HCT116 (cell line): ENCODE results near the gene MALSU1. TPM values are rescaled to one million over a fixed set of nuclear protein-coding genes. Genes with fewer than 3 reads are reported as not detected.

Experiments used
- ATAC-seq: fragments of 200-7000 bp; cut with Tn5 transposase; 2 replicates; pipeline ENCODE4 v1.9.1; 2020; ENCODE audit warnings: mild to moderate bottlenecking, moderate library complexity
- BruUV-seq: library from RNA; stranded (reverse); fragments of 400-500 nt; replicated peaks from 2 replicates; lab custom pipeline; 2021; lab: Mats Ljungman, UMichigan
- CTCF ChIA-PET: fragments of 300-600 bp; sonication (Branson Sonifier 250); formaldehyde crosslinking; loops from one replicate; lab custom pipeline; 2021; ENCODE audit warnings: antibody characterized with exemption; lab: Charles Lee
- POLR2A ChIA-PET: fragments of 300-600, 350-600 bp; sonication (Branson Sonifier 250); formaldehyde crosslinking; loops from one replicate; lab custom pipeline; 2021; ENCODE audit warnings: antibody characterized with exemption; lab: Charles Lee
- RAD21 ChIA-PET, 2 experiments: fragments of 300-600 bp; sonication (Branson Sonifier 250); formaldehyde crosslinking; loops; one replicate each; lab custom pipeline; 2023; ENCODE audit warnings: low total read pairs in 2 of 2; ENCODE audit not compliant: uncharacterized antibody in 2 of 2, unreplicated experiment in 2 of 2, low non-redundant PET in 1 of 2; lab: Charles Lee
- DNase-seq: peaks from one replicate; pipeline ENCODE4 v3.0.0-alpha.2; 2010; ENCODE audit warnings: low read depth, low spot score
- H2AFZ ChIP-seq: fragments of 200-600 bp; shearing (Covaris generic), sonication (generic); 2 replicates; pipeline ENCODE4 v1.6.1; 2017; ENCODE audit warnings: low read depth, mixed run types, mixed read lengths, antibody characterized with exemption, low read length; ENCODE audit not compliant: poor library complexity, severe bottlenecking
- H3K27ac ChIP-seq: 2 replicates; pipeline ENCODE4 v1.5.1; 2012; ENCODE audit warnings: low read depth, low read length
- H3K27me3 ChIP-seq: fragments of 200-600 bp; sonication (generic); 2 replicates; pipeline ENCODE4 v1.6.1; 2016; ENCODE audit warnings: mixed run types, low read length, mixed read lengths; ENCODE audit not compliant: insufficient read depth
- H3K36me3 ChIP-seq, 2 experiments: fragments of 200-500 bp in 1 of 2; fragments of 200-600 bp in 1 of 2; sonication (Bioruptor generic) in 1 of 2; sonication (generic) in 1 of 2; 2 replicates each; pipeline versions ENCODE4 v1.5.1 to v1.6.1; 2014 to 2016; ENCODE audit warnings: low read length in 2 of 2, inconsistent platforms in 1 of 2, mixed read lengths in 1 of 2, mixed run types in 1 of 2; ENCODE audit not compliant: insufficient read depth in 2 of 2, control insufficient read depth in 1 of 2
- H3K4me1 ChIP-seq, 2 experiments: fragments of 200-600 bp in 1 of 2; sonication (generic) in 1 of 2; 2 replicates each; pipeline versions ENCODE4 v1.5.1 to v1.6.1; 2012 to 2017; ENCODE audit warnings: low read length in 2 of 2, inconsistent platforms in 1 of 2, mild to moderate bottlenecking in 1 of 2, mixed read lengths in 1 of 2, mixed run types in 1 of 2, moderate library complexity in 1 of 2; ENCODE audit not compliant: insufficient read depth in 2 of 2, control insufficient read depth in 1 of 2
- H3K4me2 ChIP-seq: fragments of 200-600 bp; sonication (generic); 2 replicates; pipeline ENCODE4 v1.6.1; 2017; ENCODE audit warnings: mixed run types, low read length, mixed read lengths
- H3K4me3 ChIP-seq, 2 experiments: fragments of 200-600 bp in 1 of 2; sonication (generic) in 1 of 2; replicated peaks in 1 of 2; 2 replicates each; pipeline ENCODE4 v1.5.1; 2011 to 2016; ENCODE audit warnings: low read length in 2 of 2, control low read depth in 1 of 2, low read depth in 1 of 2, mild to moderate bottlenecking in 1 of 2, mixed read lengths in 1 of 2, mixed run types in 1 of 2
- H3K79me2 ChIP-seq: fragments of 200-600 bp; sonication (generic); 2 replicates; pipeline ENCODE4 v1.6.1; 2017; ENCODE audit warnings: mild to moderate bottlenecking, mixed run types, low read length, moderate library complexity, mixed read lengths; ENCODE audit not compliant: insufficient read depth
- H3K9ac ChIP-seq: fragments of 200-600 bp; sonication (generic); 2 replicates; pipeline ENCODE4 v1.6.1; 2016; ENCODE audit warnings: low read length, mixed read lengths
- H3K9me2 ChIP-seq: fragments of 200-600 bp; sonication (generic), shearing (Covaris generic); 2 replicates; pipeline ENCODE4 v1.6.1; 2017; ENCODE audit warnings: mixed run types, mild to moderate bottlenecking, moderate library complexity; ENCODE audit not compliant: insufficient read depth
- H3K9me3 ChIP-seq, 2 experiments: fragments of 200-500 bp in 1 of 2; fragments of 200-600 bp in 1 of 2; sonication (Bioruptor generic) in 1 of 2; sonication (generic) in 1 of 2; 2 replicates each; pipeline ENCODE4 v1.6.1; 2014 to 2017; ENCODE audit warnings: low read length in 2 of 2, mixed read lengths in 2 of 2, inconsistent platforms in 1 of 2, low read depth in 1 of 2, mild to moderate bottlenecking in 1 of 2, mixed run types in 1 of 2, moderate library complexity in 1 of 2; ENCODE audit not compliant: control insufficient read depth in 1 of 2, insufficient read depth in 1 of 2
- H4K20me1 ChIP-seq: fragments of 200-600 bp; sonication (generic), shearing (Covaris generic); 2 replicates; pipeline ENCODE4 v1.6.1; 2017; ENCODE audit warnings: mixed run types, mild to moderate bottlenecking, moderate library complexity; ENCODE audit not compliant: insufficient read depth
- EZH2 ChIP-seq: fragments of 200-600 bp; sonication (generic); IDR thresholded peaks from 2 replicates; pipeline ENCODE4 v1.6.1; 2017; ENCODE audit warnings: antibody characterized with exemption, mixed run types
- EZH2phosphoT487 ChIP-seq: fragments of 200-600 bp; IDR thresholded peaks from 2 replicates; pipeline ENCODE4 v1.6.1; 2018; ENCODE audit warnings: antibody characterized with exemption, borderline replicate concordance
- FOSL1 ChIP-seq: IDR thresholded peaks from 2 replicates; pipeline ENCODE4 v1.6.1; 2012; ENCODE audit warnings: low read depth
- MAX ChIP-seq: IDR thresholded peaks from 2 replicates; pipeline ENCODE4 v1.6.1; 2012
- POLR2A ChIP-seq: IDR thresholded peaks from 2 replicates; pipeline ENCODE4 v1.7.0; 2011; ENCODE audit warnings: borderline replicate concordance; ENCODE audit not compliant: insufficient read depth, insufficient read length; ENCODE audit errors: extremely low read depth
- POLR2AphosphoS5 ChIP-seq: IDR thresholded peaks from 2 replicates; pipeline ENCODE4 v1.6.1; 2011; ENCODE audit warnings: mild to moderate bottlenecking, low read depth, low read length, moderate library complexity
- REST ChIP-seq: IDR thresholded peaks from 2 replicates; pipeline ENCODE4 v1.6.1; 2012; ENCODE audit warnings: low read depth
- SIN3A ChIP-seq: IDR thresholded peaks from 2 replicates; pipeline ENCODE4 v1.6.1; 2012; ENCODE audit warnings: low read depth
- SRF ChIP-seq: IDR thresholded peaks from 2 replicates; pipeline ENCODE4 v1.6.1; 2012; ENCODE audit warnings: low read depth
- YY1 ChIP-seq: IDR thresholded peaks from 2 replicates; pipeline ENCODE4 v1.6.1; 2011; ENCODE audit warnings: low read length, low read depth, moderate library complexity, mild to moderate bottlenecking; ENCODE audit not compliant: insufficient replicate concordance; ENCODE audit errors: extremely low read depth
- ZNF274 ChIP-seq: fragments of 200-500 bp; sonication (Bioruptor generic); IDR thresholded peaks from 2 replicates; pipeline ENCODE4 v1.6.1; 2014; ENCODE audit warnings: mild to moderate bottlenecking, low read depth, low read length, inconsistent platforms
- intact Hi-C: fragments of 100-400 bp; cut with micrococcal nuclease; formaldehyde crosslinking; loops from 2 replicates; pipeline ENCODE4 v1.10.0; 2022
- total RNA-seq: library from RNA; stranded (reverse); gene quantifications from one replicate; pipeline ENCODE4 v1.2.1, GENCODE V29; 2021; ENCODE audit not compliant: unreplicated experiment
- TF ChIP-seq, protein P1 (sequence below): IDR thresholded peaks from 2 replicates; pipeline ENCODE4 v1.6.1; 2011; ENCODE audit warnings: mild to moderate bottlenecking, low read length, moderate library complexity; ENCODE audit not compliant: insufficient replicate concordance; ENCODE audit errors: extremely low read depth

MALSU1 gene
- total RNA-seq, 1 experiment from 2014 or later = 105 TPM

GRCh38 chr7:23306936-23307521, 7.9 kb downstream of the MALSU1 start:
- H3K4me3 ChIP-seq = no peak overlapping the region
- ChIA-PET CTCF (no interaction called here), POLR2A (interaction anchor here (1.5 kb wide), 1 partner anchor 8 kb away, joined by 3 read pairs; the partner anchor contains the start of gene MALSU1), RAD21 (no interaction called here)
- no peak overlapping the region for H3K27ac ChIP-seq
- TF ChIP-seq EZH2phosphoT487 = no peak
- no peak for TF ChIP-seq YY1
- no peak for TF ChIP-seq FOSL1
- TF ChIP-seq EZH2 = no peak
- TF ChIP-seq REST = no peak
- TF ChIP-seq MAX = no peak
- TF ChIP-seq, protein P1, sequence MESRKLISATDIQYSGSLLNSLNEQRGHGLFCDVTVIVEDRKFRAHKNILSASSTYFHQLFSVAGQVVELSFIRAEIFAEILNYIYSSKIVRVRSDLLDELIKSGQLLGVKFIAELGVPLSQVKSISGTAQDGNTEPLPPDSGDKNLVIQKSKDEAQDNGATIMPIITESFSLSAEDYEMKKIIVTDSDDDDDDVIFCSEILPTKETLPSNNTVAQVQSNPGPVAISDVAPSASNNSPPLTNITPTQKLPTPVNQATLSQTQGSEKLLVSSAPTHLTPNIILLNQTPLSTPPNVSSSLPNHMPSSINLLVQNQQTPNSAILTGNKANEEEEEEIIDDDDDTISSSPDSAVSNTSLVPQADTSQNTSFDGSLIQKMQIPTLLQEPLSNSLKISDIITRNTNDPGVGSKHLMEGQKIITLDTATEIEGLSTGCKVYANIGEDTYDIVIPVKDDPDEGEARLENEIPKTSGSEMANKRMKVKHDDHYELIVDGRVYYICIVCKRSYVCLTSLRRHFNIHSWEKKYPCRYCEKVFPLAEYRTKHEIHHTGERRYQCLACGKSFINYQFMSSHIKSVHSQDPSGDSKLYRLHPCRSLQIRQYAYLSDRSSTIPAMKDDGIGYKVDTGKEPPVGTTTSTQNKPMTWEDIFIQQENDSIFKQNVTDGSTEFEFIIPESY = no peak
- TF ChIP-seq ZNF274 = no peak
- TF ChIP-seq POLR2A = no peak
- TF ChIP-seq POLR2AphosphoS5 = no peak
- no peak for TF ChIP-seq SRF
- no peak for TF ChIP-seq SIN3A
- no TSS peak for BruUV-seq
- no peaks in the 10 kb centered on the region for H3K4me1 ChIP-seq
- ATAC-seq (no peak), DNase-seq (no peak)
- intact Hi-C loops = no loop called here
- peaks cover 14% of the 10 kb centered on the region; the same call in 1 of the 2 replicates for H4K20me1 ChIP-seq
- no peak overlapping the region for H3K4me2 ChIP-seq
- no peak overlapping the region for H3K9ac ChIP-seq
- no peaks in the 10 kb centered on the region for H3K9me2 ChIP-seq
- no peaks in the 10 kb centered on the region for H3K9me3 ChIP-seq
- no peak overlapping the region for H2AFZ ChIP-seq
- H3K36me3 ChIP-seq = peaks cover 42 to 57% of the 10 kb centered on the region in 2 experiments
- H3K79me2 ChIP-seq = peaks cover 78% of the 10 kb centered on the region
- no peaks in the 10 kb centered on the region for H3K27me3 ChIP-seq
